Parathyroid adenoma (tissue), 2 donors: ENCODE data around the gene SLC16A11.

Source experiments
- H2AFZ ChIP-seq: fragments of 300-600 bp; sonication (generic); one replicate; pipeline ENCODE4 v1.7.0; 2017; ENCODE audit warnings: antibody characterized with exemption, mild to moderate bottlenecking
- H3K27ac ChIP-seq: fragments of 300-600 bp; sonication (generic); one replicate; pipeline ENCODE4 v1.7.0; 2017
- H3K27me3 ChIP-seq: fragments of 300-600 bp; sonication (generic); one replicate; pipeline ENCODE4 v1.7.0; 2017; ENCODE audit warnings: low read length; ENCODE audit not compliant: control insufficient read depth, insufficient read depth
- H3K36me3 ChIP-seq: fragments of 300-600 bp; sonication (generic); one replicate; pipeline ENCODE4 v1.7.0; 2017; ENCODE audit warnings: low read length; ENCODE audit not compliant: control insufficient read depth, insufficient read depth
- H3K4me1 ChIP-seq: fragments of 300-600 bp; sonication (generic); one replicate; pipeline ENCODE4 v1.7.0; 2017; ENCODE audit warnings: control low read depth
- H3K4me2 ChIP-seq: fragments of 300-600 bp; sonication (generic); one replicate; pipeline ENCODE4 v1.7.0; 2017; ENCODE audit warnings: low read length
- H3K4me3 ChIP-seq: fragments of 300-600 bp; sonication (generic); one replicate; pipeline ENCODE4 v1.7.0; 2017; ENCODE audit warnings: low read depth, low read length
- H3K79me2 ChIP-seq: fragments of 300-600 bp; sonication (generic); one replicate; pipeline ENCODE4 v1.7.0; 2017; ENCODE audit warnings: control low read depth
- H3K9ac ChIP-seq: fragments of 300-600 bp; sonication (generic); one replicate; pipeline ENCODE4 v1.7.0; 2017; ENCODE audit warnings: mild to moderate bottlenecking
- H3K9me3 ChIP-seq: fragments of 300-600 bp; sonication (generic); one replicate; pipeline ENCODE4 v1.7.0; 2017; ENCODE audit warnings: low read length; ENCODE audit not compliant: control insufficient read depth
- TF ChIP-seq, protein P1 (sequence below): fragments of 300-600 bp; sonication (generic); IDR thresholded peaks from one replicate; pipeline ENCODE4 v1.7.0; 2017; ENCODE audit warnings: antibody characterized with exemption, mild to moderate bottlenecking
- donor health status: primary hyperparathyroidism.

The SLC16A11 gene

DNA sequence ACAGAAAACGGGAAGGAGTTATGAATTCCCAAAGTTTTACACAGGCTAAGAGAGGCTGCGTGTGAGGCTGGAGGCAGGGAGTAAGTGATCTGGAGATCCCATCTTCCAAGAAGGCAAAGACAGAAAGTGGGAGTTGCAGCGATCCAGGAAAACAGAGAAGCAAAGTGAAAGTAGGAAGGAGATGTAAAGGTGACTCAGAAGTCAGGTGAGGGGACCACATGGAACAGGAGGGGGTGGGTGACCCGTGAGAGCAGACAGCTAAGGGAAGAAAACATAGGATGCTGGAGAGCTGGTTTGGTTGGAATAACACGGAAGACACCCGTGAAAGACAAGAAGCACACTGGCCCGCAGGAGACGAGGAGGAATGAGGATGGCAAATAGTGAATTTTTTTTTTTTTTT, 46.7 kb downstream of the SLC16A11 start:
- Histone ChIP-seq H3K79me2 (no peaks in the 10 kb centered on the region), H3K9me3 (no peaks in the 10 kb centered on the region), H2AFZ (no peak overlapping the region), H3K4me3 (no peak overlapping the region), H3K27me3 (no peaks in the 10 kb centered on the region), H3K4me2 (no peak overlapping the region), H3K27ac (no peak overlapping the region), H3K36me3 (no peaks in the 10 kb centered on the region), H3K4me1 (no peaks in the 10 kb centered on the region), H3K9ac (no peak overlapping the region)
- TF ChIP-seq, protein P1, sequence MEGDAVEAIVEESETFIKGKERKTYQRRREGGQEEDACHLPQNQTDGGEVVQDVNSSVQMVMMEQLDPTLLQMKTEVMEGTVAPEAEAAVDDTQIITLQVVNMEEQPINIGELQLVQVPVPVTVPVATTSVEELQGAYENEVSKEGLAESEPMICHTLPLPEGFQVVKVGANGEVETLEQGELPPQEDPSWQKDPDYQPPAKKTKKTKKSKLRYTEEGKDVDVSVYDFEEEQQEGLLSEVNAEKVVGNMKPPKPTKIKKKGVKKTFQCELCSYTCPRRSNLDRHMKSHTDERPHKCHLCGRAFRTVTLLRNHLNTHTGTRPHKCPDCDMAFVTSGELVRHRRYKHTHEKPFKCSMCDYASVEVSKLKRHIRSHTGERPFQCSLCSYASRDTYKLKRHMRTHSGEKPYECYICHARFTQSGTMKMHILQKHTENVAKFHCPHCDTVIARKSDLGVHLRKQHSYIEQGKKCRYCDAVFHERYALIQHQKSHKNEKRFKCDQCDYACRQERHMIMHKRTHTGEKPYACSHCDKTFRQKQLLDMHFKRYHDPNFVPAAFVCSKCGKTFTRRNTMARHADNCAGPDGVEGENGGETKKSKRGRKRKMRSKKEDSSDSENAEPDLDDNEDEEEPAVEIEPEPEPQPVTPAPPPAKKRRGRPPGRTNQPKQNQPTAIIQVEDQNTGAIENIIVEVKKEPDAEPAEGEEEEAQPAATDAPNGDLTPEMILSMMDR, result no peak

DNA sequence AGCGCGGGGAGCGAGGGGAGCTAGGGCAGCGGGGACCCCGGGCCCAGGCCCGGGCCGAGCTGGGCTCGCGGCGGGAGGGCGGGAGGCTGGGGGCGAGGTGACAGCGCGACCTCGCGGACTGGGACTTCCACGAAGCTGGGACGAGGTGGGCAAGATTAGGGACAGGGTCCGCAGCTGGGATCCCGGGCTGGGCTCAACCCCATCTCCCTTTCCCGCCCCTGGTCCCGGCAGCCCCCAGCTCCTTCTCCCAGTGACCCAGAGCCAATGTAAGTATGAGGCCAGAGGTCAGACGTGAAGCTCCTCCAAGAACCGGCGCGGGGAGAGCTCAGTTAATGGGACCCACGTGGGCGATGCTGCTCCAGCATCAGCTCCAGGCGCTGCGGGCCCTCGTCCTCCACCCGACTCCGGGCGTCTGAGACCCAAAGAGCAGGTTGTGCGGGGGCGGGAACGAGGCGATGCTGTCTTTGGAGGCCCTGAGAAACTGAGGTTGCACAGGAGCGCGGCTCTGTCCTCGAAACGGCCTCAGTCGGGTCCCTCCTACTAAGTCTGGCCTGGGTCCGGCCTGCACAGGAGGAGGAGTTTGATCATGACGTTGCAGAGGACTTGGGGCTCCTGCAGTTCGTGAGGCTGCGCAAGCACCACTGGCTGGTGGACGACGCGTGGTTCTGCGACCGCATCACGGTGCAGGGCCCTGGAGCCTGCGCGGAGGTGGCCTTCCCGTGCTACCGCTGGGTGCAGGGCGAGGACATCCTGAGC, 47.5 kb downstream of the SLC16A11 start:
- no peaks in the 10 kb centered on the region for H3K9me3 ChIP-seq
- no peak overlapping the region for H3K4me3 ChIP-seq

DNA sequence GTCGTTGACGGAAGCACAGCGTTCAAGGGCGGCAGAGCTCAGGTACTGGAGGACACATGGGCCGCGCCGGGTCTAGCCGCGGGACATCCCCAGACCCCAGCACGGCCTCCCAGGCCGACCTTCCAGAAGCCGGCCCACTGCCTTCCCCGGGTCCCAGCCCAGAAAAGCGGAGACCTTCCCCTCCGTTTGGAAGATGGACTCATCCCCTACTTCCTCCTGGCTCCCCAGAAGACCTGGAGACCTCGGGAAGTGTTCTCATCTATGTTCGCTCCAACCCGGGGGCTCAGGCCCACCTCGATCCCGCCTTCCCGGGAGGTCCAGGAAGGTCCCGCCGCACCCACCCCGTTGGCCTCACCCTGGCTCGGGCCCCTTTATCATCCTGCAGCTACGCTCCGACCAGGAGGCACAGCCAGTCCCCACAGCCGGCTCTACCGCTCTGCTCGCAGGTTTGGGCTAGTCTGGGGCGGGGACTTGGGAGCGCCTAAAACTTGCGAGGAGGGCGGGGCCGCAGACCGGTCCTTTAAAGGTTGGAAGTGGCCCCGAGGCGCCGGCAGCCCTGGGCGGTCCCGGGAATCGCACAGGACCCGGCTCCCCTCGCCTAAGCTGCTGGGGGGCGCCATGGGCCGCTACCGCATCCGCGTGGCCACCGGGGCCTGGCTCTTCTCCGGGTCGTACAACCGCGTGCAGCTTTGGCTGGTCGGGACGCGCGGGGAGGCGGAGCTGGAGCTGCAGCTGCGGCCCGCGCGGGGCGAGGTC, 48.2 kb downstream of the SLC16A11 start, which contains the start of gene ALOX12:
ALOX12 (plus strand) TSS at position 550 of the 756 bp plus-strand sequence; CDS start at position 619, 69 bp downstream.
- no peaks in the 10 kb centered on the region for H3K4me1 ChIP-seq
- H3K9ac ChIP-seq, result no peak within 1 kb of the TSS
- H3K79me2 ChIP-seq, result no peaks in the 10 kb centered on the region
- TF ChIP-seq, protein P1, result no peak
- H3K36me3 ChIP-seq, result no peaks in the 10 kb centered on the region
- no peak within 1 kb of the TSS for H2AFZ ChIP-seq
- H3K9me3 ChIP-seq, result no peaks in the 10 kb centered on the region
- H3K27ac ChIP-seq, result no peak within 1 kb of the TSS
- no peak within 1 kb of the TSS for H3K4me2 ChIP-seq
- H3K27me3 ChIP-seq, result no peaks in the 10 kb centered on the region
- H3K4me3 ChIP-seq, result no peak within 1 kb of the TSS

More for the DNA sequence above, 47.5 kb downstream of the SLC16A11 start:
- TF ChIP-seq, protein P1, result no peak
- no peak overlapping the region for H2AFZ ChIP-seq
- no peak overlapping the region for H3K27ac ChIP-seq
- no peak overlapping the region for H3K4me2 ChIP-seq
- no peaks in the 10 kb centered on the region for H3K79me2 ChIP-seq
- no peaks in the 10 kb centered on the region for H3K27me3 ChIP-seq
- no peaks in the 10 kb centered on the region for H3K4me1 ChIP-seq
- no peak overlapping the region for H3K9ac ChIP-seq
- H3K36me3 ChIP-seq, result no peaks in the 10 kb centered on the region

DNA sequence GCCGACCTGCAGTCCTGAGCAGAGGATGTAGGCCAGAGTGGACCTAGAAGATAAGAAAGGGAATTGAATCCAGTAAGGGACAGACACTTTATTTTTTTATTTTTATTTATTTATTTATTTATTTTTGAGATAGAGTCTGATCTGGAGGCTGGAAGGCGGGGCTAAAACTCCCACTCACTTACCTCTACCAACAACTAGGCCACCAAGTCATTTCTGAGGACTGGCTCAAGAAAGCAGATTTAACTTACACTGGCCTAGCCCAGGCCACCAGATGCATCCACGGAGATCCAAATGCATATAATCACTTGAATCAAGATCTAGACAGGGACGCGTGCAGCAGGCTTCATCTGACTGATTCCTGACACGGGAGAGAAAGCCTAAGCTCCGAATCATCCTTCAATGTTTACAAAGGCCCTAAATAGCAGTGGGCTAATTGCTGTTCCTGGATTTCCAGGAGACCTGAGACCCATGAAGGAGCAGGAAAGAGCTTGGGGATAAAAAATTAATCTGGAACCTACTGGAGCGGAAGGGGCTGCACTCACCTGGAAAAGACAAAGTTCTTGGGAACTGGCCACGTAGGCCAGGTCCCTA, 49.1 kb downstream of the SLC16A11 start:
- Histone ChIP-seq H3K36me3 (no peaks in the 10 kb centered on the region), H3K4me1 (no peaks in the 10 kb centered on the region), H3K4me2 (no peak overlapping the region), H3K27ac (no peak overlapping the region), H3K4me3 (no peak overlapping the region), H2AFZ (no peak overlapping the region), H3K27me3 (no peaks in the 10 kb centered on the region), H3K9ac (no peak overlapping the region), H3K9me3 (no peaks in the 10 kb centered on the region), H3K79me2 (no peaks in the 10 kb centered on the region)
- TF ChIP-seq, protein P1, result no peak
